Coronary artery (tissue), 2 donors: ENCODE measurements around the gene IL9.
"Not testable (repeated sequence)": the region's sequence is repeated elsewhere in the genome, so short reads cannot be mapped to it uniquely, and the experiment has no call there.

ENCODE experiments used
- DNase-seq: peaks from one replicate; pipeline ENCODE4 v3.0.0-alpha.2; 2017; ENCODE audit warnings: low spot score
- H3K27ac ChIP-seq, 2 donors: fragments of 200-600 bp; sonication (generic); one replicate each; pipeline ENCODE4 v1.5.1; 2016 to 2019
- H3K4me3 ChIP-seq: fragments of 200-600 bp; sonication (generic); 2 replicates; pipeline ENCODE4 v1.5.1; 2016; ENCODE audit warnings: mild to moderate bottlenecking, moderate library complexity
- CTCF ChIP-seq: fragments of 200-600 bp; sonication (generic); IDR thresholded peaks from one replicate; pipeline ENCODE4 v1.5.1; 2019; ENCODE audit warnings: antibody characterized with exemption

IL9 gene

GRCh38 chr5:135864503-135865435 is 30.9 kb downstream of the IL9 start:
- H3K4me3 ChIP-seq, result no peak overlapping the region
- TF ChIP-seq CTCF, result no peak
- DNase-seq, result no peak
- no peak overlapping the region for H3K27ac ChIP-seq

- H3K27ac ChIP-seq, result no peak overlapping the region
- H3K4me3 ChIP-seq, result no peak overlapping the region
- no peak for TF ChIP-seq CTCF
- DNase-seq, result no peak
These were observed 32.9 kb downstream of the IL9 start for GRCh38 chr5:135862744-135863143.

- Histone ChIP-seq H3K27ac (no peak overlapping the region), H3K4me3 (no peak overlapping the region)
- TF ChIP-seq CTCF, result no peak
- no peak for DNase-seq
These were observed 33.6 kb downstream of the IL9 start for GRCh38 chr5:135862086-135862485.

- Histone ChIP-seq H3K4me3 (no peak overlapping the region), H3K27ac (no peak overlapping the region)
- TF ChIP-seq CTCF, result no peak
- DNase-seq, result no peak
These were observed 34.0 kb downstream of the IL9 start for GRCh38 chr5:135861641-135862040.

GRCh38 chr5:135859641-135860040 is 36.0 kb downstream of the IL9 start:
- no peak for DNase-seq
- Histone ChIP-seq H3K27ac (no peak overlapping the region), H3K4me3 (no peak overlapping the region)
- no peak for TF ChIP-seq CTCF

- DNase-seq, H3K4me3 ChIP-seq, H3K27ac ChIP-seq: not testable (repeated sequence)
These were observed 36.5 kb downstream of the IL9 start for GRCh38 chr5:135859186-135859585.

GRCh38 chr5:135857630-135858311 is 37.9 kb downstream of the IL9 start:
- DNase-seq, result no peak
- no peak for TF ChIP-seq CTCF
- no peak overlapping the region for H3K27ac ChIP-seq

More at GRCh38 chr5:135857630-135858311, 37.9 kb downstream of the IL9 start:
- no peak overlapping the region for H3K4me3 ChIP-seq
